Measurements from ENCODE around the gene MOB1A.
"Not testable (repeated sequence)": the region's sequence is repeated elsewhere in the genome, so short reads cannot be mapped to it uniquely, and the experiment has no call there.

DNA sequence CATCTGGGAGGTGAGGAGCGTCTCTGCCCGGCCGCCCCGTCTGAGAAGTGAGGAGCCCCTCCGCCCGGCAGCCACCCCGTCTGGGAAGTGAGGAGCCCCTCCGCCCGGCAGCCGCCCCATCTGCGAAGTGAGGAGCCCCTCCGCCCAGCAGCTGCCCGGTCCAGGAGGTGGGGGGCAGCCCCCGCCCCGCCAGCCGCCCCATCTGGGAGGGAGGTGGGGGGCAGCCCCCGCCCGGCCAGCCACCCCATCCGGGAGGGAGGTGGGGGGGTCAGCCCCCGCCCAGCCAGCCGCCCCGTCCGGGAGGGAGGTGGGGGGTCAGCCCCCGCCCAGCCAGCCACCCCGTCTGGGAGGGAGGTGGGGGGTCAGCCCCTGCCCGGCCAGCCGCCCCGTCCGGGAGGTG, 54.7 kb downstream of the MOB1A start:
- TF ChIP-seq, protein P1, sequence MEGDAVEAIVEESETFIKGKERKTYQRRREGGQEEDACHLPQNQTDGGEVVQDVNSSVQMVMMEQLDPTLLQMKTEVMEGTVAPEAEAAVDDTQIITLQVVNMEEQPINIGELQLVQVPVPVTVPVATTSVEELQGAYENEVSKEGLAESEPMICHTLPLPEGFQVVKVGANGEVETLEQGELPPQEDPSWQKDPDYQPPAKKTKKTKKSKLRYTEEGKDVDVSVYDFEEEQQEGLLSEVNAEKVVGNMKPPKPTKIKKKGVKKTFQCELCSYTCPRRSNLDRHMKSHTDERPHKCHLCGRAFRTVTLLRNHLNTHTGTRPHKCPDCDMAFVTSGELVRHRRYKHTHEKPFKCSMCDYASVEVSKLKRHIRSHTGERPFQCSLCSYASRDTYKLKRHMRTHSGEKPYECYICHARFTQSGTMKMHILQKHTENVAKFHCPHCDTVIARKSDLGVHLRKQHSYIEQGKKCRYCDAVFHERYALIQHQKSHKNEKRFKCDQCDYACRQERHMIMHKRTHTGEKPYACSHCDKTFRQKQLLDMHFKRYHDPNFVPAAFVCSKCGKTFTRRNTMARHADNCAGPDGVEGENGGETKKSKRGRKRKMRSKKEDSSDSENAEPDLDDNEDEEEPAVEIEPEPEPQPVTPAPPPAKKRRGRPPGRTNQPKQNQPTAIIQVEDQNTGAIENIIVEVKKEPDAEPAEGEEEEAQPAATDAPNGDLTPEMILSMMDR (IDR thresholded peaks at IDR 0.05; ENCODE audit: low read depth, low read length), result not testable (repeated sequence)
- TF ChIP-seq, protein P2, sequence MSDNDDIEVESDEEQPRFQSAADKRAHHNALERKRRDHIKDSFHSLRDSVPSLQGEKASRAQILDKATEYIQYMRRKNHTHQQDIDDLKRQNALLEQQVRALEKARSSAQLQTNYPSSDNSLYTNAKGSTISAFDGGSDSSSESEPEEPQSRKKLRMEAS (IDR thresholded peaks at IDR 0.05; ENCODE audit: low read depth, low read length), result not testable (repeated sequence)
